HCEC 1CT (cell line): ENCODE measurements around the gene PPP1R14B.

Experiments
- DNase-seq: peaks from one replicate; pipeline ENCODE4 v3.0.0-alpha.2; 2017

The PPP1R14B gene

DNA sequence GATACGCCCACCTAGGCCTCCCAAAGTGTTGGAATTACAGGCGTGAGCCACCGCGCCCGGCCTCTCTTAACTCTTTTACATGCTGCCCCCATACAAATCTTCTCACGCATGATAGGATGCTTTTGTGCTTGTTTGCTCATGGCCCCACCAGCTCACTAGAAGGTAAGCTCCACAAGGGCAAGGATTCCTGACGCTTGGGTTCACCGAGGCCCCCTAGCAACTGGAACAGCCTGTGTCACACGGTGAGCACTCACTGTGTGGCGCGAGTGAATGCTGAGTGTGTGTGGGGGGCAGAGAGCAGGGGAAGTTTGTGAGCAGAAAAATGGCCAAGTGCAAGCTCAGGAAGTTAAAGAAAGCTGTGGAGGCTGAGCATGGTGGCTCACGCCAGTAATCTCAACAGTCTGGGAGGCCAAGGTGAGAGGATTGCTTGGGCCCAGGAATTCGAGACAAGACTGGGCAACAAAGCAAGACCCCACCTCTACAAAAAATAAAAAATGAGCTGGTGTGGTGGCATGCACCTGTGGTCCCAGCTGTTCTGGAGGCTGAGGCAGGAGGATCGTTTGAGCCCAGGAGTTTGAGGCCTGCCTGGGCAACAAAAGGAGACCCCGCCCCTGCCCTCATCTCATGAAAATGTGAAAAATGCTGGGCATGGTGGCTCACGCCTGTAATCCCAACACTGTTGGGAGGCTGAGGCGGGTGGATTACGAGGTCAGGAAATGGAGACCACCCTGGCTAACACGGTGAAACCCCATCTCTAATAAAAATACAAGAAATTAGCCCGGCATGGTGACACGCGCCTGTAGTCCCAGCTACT is 35.4 kb upstream of the PPP1R14B start:
- DNase-seq, result no peak

DNA sequence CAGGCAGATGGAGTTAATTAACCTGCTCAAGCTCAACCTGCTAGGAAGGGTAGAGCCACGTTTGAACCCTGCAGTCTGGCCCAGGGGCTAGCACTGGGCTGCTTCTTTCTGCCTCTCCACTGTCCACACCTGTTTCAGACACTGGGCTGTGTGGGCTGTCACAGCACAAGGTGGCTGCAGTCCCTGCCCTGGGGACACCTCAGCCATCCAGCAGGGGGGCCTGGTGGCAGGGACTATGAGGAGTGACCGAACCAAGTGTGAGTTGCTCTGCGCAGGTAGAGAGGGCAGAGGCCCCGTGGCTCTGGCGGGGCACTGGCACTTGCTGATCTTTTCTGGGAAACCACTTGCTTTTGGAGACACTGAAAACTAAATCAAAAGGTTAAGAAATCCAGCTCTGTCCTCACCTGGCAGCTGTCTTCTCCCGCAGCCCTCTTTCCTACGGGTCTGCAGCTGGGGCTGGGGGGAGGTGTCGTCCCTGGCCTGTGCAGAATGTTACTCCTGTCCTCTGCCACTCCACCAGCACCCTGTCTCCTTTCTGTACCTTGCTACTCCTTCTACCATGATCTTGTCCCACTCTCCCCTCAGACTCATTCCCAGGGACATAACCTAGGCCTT is 31.9 kb upstream of the PPP1R14B start:
- no peak for DNase-seq

DNA sequence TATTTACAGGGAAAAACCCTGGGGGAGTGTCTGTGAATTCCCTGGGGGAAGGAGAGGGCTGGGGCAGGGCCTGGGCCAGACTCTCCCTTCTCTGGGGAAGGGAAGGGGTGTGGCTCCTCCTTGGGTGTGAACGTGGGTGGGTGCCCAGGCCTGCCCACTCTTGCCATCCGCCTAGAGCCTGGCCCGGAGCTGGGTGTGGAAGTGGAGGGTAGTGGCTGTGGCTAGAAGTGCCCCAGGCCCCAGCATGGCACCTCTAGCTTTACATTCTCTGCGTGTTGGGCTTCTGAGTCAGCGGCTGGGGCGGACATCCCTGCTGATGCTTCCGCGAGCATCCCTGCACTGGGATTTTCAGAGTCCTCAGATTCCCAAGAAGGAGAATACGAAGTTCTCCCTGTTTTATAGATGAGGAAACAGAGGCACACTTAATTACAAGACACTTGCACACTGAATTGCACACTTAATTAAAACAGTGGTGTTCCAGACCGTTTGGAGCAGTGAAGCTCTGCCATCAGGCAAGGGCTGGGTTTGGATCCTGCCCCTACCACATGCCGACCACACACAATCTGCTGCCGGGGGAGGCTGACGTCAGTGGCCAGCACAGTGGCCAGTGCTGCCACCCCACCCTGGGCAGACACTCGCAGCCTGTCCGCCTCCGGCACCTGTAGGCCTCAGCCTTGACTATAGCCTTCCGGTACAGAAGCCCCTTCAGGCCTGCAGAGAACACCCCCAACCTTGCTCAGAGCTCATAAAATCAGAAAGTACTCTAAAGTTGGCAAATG is 30.1 kb upstream of the PPP1R14B start:
- DNase-seq, result no peak

DNA sequence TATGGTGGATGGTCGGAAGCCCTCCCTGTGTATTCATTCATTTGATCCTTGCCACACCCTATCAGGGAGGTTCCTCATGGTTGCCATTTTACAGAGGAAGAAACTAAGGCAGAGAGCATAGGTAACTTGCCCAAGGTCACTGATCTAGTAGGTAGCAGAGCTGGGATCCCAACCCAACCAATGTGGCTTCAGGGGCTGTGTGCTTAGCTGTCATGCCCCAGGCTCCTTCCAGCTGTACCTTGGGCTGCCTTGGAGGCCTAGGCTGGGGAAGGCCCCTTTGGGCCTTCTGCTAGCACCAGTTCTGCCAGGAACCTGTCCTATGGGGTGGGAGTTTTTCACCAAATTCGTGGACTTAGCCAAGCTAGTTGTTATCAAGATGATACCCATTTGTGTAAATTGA is 29.1 kb upstream of the PPP1R14B start:
- no peak for DNase-seq

DNA sequence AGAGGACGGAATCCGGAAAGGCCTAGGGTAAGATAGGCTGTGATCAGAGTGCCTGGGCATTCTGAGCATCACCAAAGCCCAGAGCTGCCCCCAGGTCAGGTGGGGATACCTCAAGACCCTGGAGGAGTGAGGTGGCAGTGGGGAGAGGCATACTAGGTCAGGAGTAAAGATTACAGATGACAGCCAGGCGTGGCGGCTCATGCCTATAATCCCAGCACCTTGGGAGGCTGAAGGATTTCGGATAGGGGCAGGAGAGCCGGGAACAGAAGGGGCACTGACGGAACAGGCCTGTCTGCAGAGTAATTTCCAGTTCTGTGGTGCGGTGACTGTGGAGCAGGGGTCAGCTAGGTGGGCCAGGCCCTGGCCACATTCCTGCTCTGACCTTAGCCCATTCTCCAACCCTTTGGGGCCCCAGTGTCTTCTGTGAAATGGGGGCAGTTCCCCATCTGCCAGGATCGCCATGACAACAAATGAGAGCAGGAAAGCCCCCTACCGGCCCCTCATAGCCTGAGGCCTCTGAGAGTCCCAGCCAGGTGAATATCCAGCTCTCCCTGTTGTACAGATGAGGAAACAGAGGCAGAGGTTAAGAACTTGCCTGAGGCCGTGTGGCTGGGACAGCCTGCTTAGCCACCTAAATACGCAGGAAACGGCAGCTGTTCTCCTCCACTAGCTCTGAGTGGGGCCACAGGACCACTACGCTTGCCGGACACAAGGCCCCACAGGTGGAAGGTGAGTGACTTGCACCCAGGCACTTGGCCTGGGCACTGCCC is 28.5 kb upstream of the PPP1R14B start:
- DNase-seq, result no peak

DNA sequence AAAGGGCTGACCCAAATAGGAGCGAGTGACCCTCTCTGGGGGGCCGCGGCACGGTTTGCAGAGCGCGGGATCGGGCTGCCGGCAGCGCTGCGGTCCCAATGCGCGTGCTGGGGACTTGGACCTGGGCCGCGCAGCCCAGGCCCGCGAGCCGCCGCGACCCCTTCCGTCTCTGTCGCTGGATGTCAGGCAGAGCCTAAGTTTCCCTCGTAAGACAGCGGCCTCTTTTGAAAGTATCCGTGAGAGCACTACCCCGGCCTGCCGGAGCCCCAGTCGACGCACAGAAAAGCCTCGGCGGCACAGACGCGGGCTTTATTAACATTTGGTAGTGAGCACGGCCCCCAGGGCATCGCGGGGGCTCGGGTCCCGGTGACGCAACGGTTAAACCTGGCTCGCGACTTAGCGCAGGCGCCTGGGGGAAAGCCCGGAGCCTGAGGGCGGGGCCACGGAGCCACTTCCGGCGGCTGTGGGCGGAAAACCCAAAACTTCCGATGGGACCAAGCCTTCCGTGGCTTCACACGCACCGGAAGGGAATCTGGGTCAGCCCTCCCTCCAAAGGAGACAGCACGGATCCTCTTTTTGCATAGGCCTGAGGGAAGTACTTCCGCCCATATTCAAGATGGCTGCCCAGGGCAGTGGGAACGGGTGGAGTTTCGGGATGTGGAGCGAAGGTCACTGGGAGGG is 22.9 kb upstream of the PPP1R14B start:
- peak; percentile 100 for DNase-seq

DNA sequence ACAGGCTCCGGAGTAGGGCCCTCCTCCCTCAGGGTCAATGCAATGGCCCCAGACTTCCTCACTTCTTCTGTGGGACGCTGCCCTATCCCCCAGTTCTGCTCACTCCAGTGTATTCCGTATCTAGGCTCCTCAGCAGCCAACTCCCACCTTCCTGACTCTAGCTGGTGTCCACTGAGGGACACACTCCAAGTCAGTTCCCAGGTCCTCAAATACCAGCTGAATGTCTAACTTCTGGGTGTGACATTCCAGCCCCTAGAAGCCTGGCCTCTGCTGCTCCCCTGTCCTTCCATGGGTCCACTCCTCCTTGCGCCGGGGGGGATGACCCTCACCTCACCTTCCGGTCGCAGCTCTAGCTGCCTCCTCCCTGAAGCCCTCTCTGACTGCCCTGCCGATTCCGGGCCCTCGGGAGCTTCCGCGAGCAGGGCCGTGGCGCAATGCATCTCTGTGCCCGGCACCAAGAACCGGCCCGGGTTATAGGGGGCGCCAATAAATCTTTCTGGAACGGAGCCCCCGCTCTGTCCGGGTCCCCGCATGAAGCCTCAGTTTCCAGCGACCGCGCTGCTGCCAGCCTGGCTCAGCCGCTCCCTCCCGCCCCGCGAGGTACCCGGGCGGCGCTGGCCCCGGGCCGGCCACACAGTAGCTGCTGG is 22.3 kb upstream of the PPP1R14B start:
- DNase-seq, result peak; percentile 65

DNA sequence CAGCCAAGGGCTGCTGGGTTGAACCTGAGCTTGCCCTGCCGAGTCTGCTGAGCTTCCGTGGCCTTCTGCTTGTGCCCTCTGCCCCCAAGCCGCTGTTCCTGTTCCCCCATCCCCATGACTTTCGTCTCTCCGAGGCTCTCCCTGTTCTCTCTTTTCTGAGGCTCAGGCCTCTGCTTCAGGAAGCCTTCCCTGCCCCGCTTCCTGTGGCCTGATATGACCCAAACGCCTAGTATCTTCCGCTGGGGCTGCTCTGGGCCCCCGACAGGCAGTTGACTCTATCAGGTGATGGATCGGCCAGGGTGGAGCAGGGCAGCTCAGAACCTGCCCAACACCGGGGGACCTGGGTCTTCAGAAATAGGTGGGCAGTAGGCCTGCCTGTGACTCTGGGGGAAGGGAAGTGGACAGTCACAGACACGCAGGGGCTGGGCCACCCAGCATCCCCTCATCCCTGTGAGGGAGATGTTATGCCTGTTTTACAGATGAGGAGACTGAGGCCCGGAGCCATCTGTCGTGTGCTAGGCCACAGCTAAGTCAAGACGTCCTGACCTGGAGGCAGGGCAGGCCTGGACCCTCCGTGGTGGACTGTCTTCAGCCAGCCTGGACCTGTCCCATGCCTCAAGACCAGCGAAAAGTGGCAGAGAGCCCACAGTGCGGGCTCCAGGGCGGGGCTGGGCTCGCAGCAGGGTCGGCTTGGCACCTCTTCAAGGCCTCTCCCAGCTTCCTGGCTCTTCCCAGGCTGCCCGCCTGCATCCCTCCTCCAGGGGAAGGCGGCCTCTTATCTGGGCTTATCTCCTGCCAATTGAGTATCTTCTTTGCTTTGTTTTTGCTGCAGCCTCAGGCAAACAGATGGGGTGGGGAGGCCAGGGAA is 21.5 kb upstream of the PPP1R14B start:
- DNase-seq, result no peak

DNA sequence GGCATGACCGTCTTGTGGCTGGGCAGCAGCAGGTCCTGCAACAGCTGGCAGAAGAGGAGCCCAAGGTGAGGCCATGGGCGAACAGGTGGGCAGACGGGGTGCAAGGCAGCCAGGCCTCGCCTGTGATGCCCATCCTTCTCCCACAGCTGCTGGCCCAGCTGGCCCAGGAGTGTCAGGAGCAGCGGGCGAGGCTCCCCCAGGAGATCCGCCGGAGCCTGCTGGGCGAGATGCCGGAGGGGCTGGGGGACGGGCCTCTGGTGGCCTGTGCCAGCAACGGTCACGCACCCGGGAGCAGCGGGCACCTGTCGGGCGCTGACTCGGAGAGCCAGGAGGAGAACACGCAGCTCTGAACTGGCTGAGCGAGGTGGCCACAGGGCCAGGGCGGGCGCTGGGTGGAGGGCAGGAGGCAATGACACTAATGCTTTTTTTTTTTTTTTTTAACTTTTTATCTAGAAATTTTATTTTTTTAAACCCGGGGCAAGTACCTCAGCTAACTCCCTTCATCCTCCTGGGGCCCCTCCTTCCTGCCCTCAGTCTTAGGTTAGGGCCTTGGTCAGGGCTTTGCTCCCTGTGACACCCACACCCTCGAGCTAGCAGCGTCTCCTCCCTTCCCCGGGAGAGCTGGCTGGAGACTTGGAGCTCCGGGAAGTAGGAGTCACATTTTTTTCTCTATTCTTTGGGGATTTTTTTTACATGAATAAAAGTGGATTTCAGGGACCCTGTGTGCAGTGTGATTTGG is 20.6 kb upstream of the PPP1R14B start:
- no peak for DNase-seq

DNA sequence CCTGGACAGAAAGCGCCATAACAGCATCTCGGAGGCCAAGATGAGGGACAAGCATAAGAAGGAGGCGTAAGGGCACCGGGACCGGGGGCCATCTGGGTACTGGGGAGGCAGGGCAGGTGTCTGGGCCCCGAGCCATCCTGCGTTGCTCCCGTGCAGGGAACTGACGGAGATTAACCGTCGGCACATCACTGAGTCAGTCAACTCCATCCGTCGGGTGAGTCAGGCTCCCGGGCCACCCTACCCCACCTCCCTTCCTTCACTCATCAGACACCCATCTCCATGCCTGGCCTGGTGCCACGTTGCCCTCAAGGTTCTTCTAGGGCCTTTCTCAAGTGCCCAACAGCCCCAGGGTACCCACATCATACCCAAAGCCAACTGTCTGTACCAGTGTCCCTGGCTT is 19.6 kb upstream of the PPP1R14B start:
- DNase-seq, result no peak

DNA sequence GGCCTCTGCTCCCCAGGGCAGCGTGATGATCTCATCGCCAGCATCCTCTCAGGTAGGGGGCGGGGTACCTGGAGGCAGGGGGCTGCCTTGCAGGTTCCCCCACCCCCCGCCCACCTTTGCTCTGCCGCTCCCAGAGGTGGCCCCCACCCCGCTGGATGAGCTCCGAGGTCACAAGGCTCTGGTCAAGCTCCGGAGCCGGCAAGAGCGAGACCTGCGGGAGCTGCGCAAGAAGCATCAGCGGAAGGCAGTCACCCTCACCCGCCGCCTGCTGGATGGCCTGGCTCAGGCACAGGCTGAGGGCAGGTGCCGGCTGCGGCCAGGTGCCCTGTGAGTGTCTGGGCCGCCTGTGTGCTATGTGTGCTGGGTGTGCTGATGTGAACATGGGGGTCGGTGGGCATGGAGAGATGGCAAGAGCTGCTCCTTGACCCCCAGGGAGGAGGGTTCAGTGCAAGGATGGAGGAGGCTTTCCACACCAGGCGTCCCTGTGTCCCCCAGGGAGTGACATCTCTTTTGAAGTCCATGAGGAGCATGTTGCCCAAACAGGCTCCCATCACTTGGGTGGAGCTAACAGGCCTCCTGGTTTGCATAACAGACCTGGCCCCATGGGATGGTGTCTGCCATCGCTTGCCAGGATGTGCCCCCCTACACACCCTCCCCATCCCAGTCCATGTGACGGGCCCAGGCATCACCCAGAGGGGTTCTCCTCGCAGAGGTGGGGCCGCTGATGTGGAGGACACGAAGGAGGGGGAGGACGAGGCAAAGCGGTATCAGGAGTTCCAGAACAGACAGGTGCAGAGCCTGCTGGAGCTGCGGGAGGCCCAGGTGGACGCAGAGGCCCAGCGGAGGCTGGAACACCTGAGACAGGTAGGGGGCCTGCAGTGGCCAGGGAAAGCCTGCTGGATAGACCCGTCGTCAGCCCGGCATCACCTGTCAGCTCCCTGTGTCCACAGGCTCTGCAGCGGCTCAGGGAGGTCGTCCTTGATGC is 18.7 kb upstream of the PPP1R14B start:
- DNase-seq, result no peak

DNA sequence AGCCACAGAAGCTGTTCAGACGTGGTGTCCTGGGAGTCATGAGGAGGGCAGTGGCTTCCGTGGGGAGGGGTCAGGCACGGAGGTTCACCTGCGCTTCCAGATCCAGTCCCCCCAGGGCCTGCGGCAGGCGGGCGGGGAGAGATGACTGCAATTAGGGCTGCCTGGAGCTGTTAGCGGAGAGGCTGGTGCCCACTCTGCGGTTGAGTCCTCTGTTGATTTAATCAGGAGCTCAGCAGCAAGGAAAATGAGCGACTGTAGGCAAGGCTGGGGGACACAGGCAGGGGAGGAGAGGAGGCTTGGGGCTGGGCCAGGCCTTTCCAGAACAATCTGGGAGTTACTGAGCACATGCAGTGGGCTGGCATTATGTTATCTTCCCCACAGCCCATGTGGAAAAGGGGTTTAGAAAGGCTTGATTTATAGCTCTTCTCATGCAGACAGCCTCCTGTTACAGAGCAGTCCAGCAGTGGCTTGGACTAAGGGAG is 17.7 kb upstream of the PPP1R14B start:
- no peak for DNase-seq

DNA sequence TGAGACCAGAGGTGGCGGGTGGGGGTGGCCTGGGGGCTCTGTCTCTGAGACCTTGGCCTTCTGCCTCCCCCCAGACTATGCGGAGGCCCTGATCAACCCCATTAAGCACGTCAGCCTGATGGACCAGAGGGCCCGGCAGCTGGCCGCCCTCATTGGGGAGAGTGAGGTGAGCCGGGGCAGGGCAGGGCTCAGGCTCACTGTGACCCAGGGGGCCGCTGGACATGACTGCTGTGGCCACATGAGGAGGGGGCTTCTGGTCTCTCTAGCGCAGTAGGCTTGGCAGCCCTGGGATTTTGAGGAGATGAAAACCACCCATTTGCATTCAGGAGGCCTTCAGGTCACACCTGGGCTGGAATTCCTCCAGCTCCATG is 17.2 kb upstream of the PPP1R14B start:
- DNase-seq, result no peak

DNA sequence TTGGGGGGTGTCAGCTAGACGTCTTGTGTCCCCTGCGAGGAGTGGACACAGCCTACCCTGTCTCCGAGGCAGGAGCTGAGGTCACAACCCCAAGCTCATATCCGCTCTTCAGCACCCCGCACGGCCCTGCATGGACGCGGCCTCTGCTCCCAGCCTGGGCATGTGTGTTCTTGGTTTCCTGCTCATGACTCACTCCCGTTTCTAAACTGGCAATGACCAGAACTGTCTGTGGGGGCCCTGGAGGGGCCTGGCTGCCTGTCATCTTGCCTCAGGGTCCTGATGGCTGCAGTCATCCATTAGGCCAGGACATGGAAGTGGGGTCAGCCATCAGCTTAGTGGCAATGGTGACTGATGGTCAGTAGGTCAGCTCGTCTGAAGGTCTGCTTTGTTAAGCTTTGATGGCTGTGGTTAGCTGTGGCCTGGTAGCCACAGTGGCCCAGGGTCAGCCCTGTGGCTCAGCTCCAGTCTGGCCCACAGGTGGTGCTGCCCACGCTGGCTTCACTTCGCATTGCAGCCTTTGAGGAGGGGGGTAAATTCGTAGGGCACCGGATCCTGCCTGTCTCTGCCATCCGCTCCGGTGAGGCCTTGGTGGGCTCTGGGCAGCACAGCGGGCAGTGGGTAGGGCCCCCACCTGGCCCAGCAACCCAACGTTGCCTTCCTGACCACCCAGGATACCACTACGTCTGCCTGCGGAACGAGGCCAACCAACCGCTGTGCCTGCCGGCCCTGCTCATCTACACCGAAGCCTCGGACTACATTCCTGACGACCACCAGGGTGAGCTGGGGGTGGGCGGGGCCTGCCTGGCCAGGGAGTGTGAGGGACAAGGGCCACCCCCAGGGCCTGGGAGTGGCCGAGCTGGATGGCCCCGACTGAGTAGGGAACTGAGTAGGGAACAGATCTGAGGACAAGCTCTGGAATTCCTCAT is 16.5 kb upstream of the PPP1R14B start:
- DNase-seq, result peak; percentile 28

DNA sequence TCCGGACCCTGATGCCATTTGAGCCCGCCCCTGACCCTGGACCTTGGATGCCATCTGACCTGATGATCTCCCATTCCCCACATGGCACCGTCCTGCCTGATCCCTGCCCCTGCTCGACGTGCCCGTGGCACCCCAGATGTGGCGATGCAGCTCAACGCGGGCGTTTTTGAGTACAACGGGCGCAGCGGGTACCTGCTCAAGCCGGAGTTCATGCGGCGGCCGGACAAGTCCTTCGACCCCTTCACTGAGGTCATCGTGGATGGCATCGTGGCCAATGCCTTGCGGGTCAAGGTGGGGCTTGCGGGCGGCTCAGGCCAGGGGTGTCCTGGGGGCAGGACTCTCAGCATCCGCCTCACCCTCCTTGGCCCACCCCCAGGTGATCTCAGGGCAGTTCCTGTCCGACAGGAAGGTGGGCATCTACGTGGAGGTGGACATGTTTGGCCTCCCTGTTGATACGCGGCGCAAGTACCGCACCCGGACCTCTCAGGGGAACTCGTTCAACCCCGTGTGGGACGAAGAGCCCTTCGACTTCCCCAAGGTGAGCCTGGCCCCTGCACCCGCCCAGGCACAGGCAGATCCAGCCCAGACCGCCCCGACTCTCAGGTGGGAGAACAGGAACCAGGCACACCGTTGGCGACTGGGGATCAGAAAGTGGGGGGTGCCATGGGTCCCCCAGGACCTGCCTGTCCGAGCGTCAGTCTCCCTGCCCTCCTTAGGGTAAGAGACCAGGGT is 15.7 kb upstream of the PPP1R14B start:
- no peak for DNase-seq

DNA sequence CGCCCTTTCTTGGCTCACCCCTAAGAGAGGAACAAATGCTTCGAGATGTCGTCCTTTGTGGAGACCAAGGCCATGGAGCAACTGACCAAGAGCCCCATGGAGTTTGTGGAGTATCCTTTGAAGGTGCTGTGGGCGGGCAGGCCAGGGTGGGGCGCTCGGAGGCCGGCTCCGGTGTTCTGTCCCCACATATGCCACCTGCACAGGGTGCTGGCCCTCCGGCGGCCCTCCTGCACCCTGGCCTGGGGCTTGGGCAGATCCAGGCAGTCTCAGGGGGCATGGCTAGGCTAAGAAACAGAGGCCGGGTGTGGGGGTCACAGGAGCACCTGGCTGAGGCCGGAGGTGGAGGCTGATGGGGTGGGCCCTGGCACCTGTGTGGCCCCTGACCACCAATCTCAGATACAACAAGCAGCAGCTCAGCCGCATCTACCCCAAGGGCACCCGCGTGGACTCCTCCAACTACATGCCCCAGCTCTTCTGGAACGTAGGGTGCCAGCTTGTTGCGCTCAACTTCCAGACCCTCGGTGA is 14.9 kb upstream of the PPP1R14B start:
- DNase-seq, result no peak
